ENCODE measurements around the gene POTEC.
"Not testable (repeated sequence)": the region's sequence is repeated elsewhere in the genome, so short reads cannot be mapped to it uniquely, and the experiment has no call there.

The POTEC gene

DNA sequence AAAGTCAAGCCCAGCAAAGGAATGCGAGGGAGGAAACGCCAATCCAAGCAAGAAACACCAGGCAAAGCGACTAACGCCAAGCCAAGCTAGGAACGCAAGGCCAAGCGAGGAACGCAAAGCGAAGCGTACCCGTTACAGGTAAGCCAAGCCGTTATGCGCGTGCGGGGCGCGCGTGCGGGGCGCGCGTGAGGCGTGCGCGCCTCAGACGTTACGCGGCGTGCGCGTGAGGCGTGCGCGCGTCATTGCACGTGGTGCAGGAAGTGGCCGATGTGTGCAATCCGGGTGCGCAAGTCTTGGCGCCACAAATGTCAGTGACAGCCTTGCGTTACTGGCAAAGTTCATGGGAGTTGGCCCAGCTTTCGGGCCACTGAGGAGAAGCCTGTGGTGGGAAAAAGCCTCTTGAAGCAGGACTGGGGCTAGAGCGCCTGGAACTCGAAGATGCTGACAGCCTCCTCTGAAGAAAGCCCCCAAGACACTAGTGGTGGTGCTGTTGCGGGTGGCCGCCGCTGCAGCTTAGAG lies at the start of gene POTEC:
Gene POTEC, minus strand, starts transcription at position 155 of the 519 bp plus-strand sequence. CDS start 454 bp downstream, outside the sequence.
- not testable (repeated sequence) for DNase-seq (ENCODE audit: low spot score)

DNA sequence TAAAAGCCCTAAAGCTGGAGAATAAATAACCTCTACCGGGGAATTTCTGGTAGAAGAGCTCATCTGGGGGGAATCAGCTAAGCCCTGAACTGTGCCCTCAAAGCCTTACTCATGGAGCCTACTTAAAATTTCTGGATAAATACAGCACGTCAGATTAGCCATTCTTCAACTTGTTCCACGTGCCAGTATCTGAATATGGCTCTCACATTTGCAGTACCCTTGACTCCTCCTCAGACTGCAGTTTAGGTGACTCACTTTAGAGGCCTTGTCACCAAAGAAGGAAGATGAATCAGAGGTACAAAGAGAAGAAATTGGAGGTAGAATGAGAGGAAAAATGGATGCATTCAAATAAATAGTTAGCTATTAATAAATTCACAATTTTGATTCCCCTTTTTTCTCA lies 34.6 kb upstream of the POTEC start:
- DNase-seq (ENCODE audit: low spot score) = no peak

DNA sequence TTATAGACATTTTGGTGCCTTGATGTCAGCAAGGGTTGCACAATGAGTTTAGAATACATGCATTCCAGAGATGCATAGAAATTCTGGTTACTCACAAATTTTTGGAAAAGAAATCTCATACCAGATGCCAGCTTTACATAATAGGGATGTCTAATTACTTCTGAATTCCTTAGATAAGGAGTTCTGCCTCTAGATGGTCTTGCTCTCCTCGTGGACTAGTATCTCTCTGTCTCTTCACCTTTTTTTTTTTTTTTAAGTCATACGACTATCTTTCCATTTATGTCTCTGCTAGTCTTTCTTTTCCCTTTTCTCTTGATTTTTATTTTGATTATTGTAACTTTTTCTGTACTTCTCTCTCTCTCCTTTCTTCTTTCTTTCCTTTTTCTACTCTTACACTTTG lies 16.1 kb upstream of the POTEC start:
- not testable (repeated sequence) for DNase-seq (ENCODE audit: low spot score)

GRCh38 chr18:14531659-14532058 lies 11.7 kb downstream of the POTEC start:
- not testable (repeated sequence) for DNase-seq (ENCODE audit: low spot score)

- not testable (repeated sequence) for DNase-seq (ENCODE audit: low spot score)
Observed at GRCh38 chr18:14510707-14511106, 32.7 kb downstream of the POTEC start.

DNA sequence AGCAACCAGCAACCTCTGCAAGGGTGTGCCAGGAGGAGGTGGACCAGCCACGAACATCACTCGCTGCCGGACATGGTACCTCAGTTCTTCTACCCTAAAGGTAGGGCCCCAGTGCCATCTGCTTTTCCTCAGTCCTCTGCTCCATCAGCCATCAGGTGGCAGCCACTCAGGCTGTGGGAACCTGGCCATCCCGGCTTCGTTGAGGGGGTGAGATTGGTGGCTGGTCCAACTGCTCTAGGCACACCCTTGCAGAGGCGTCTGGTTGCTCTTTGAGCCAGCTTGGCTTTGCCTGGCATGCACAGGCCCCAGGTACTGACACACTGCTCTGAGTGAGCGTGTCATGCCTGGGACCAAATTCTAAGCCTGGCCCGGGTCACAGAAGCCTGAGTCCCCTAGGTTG lies 39.7 kb downstream of the POTEC start:
- not testable (repeated sequence) for DNase-seq (ENCODE audit: low spot score)

GRCh38 chr18:14501894-14502293 lies 41.5 kb downstream of the POTEC start:
- not testable (repeated sequence) for DNase-seq (ENCODE audit: low spot score)

- DNase-seq (ENCODE audit: low spot score) = not testable (repeated sequence)
Observed at GRCh38 chr18:14489256-14490014, 54.0 kb downstream of the POTEC start.

GRCh38 chr18:14488789-14489188 lies 54.6 kb downstream of the POTEC start:
- DNase-seq (ENCODE audit: low spot score) = not testable (repeated sequence)

- DNase-seq (ENCODE audit: low spot score) = not testable (repeated sequence)
Observed at GRCh38 chr18:14486926-14487580, 56.3 kb downstream of the POTEC start.

DNA sequence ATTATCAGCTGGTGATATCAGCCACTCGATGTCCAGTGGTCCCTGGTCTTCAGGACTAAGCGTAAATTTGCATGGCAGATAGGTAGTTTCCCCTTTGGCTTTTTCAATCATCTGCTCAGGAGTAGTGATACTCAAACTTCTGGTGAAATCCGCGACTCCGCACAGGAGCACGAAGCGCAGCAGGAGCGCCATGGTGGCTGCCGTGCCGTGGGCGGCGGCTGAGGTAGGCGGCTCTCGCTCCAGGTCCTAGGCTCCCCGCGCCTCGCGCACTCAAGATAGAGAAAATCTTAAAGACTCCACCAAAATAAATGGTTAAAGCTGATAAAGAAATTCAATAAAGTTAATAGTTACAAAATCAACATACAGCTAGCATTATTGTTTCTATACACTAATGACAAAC lies 64.3 kb downstream of the POTEC start:
- DNase-seq (ENCODE audit: low spot score) = not testable (repeated sequence)

DNA sequence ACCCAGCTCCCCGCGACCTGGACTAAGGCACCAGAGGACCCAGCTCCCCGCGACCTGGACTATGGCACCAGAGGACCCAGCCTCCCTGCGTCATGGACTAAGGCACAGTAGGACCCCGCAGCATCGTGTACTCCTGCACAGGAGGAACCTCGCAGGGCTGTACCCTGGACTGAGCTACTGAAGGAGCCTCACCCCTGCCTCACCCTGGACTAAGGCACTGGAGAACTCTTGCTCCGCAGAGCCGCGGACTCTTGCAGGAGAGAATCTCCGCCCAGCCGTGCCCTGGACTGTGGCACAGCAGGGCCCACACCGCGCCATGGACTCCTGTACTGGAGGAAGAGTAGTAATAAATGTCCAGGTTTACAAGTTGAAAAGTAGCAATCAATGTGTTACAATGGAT lies 67.9 kb downstream of the POTEC start:
- not testable (repeated sequence) for DNase-seq (ENCODE audit: low spot score)

DNA sequence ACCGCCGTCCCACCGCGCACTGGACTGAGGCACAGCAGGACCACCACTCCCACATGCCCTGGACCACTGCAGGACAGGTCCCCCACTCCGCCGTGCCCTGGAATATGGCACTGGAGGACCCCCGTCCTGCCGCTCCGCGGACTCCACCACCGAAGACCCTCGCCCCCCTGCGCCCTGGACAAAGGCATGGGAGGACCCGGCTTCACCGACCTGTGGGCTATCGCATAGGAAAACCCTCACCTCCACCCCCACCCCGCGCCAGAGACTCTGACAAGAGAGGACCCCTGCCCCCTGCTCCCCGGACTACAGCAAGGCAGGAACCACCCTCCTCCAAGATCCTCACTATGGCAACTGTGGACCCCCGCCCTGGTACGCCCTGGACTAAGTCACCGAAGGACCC lies 68.6 kb downstream of the POTEC start:
- not testable (repeated sequence) for DNase-seq (ENCODE audit: low spot score)

DNA sequence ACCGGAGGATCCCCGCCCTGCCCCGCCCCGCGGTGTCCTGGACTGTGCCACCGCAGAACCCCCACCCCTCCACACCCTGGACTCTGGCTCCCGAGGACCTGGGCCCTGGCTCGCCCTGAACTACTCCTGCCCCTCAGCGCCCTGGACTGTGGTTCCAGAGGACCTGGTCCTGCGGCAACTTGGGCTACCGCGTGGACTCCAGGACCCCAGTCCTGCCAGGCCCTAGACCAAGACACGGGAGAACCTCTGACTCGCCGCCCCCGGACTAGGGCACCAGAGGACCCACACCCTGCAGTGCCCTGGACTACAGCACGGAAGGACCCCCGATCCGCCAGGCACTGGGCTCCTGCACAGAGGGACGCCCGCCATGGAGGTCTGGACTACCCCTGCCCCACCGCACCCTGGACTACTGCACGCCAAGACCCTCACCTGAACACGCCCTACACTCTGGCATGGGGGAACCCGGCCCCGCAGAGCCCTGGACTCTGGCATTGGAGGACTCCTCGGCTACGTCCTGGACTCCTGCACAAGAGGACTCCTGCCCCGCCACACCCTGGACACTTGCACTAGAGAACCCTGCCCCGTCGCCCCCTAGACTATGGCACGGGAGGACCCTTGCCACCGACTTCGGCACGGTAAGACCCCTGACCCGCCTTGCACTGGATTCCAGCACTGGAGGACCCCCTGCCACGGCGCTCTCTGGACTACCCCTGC lies 69.2 kb downstream of the POTEC start:
- DNase-seq (ENCODE audit: low spot score) = not testable (repeated sequence)

DNA sequence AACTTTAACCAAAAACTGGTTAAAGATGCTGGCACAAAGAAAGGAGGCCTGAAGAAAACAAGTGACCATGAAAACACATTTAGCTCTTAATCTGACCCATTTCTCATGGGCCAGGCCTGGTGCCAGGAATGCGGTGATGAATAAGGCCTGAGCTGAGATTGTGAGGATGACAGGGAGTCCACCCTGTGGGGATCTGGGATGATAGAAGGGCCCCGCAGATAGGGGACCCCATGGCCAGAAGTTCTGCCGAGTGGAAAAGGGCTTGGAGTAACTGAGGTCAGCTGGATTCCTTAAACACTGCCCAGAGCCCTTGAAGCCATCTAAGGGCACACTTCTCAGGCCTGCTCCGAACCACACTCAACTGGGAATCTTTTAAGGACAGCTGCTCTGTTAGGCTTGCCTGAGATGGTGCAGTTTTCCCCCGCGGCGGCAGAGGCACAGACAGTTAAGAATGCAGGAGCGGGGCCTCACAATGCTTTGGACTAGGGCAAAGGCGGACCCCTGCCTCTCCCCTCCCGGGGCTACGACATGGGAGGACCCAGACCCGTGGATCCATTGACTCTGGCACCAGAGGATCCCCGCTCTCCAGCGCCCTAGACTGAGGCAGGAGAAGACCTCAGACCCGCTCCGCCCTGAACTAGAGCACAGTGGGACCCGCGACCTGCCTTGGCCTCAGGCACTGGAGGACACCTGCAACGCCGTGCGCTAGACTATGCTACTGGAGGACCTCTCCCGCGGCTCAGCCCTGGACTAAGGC lies 70.0 kb downstream of the POTEC start:
- DNase-seq (ENCODE audit: low spot score) = not testable (repeated sequence)

DNA sequence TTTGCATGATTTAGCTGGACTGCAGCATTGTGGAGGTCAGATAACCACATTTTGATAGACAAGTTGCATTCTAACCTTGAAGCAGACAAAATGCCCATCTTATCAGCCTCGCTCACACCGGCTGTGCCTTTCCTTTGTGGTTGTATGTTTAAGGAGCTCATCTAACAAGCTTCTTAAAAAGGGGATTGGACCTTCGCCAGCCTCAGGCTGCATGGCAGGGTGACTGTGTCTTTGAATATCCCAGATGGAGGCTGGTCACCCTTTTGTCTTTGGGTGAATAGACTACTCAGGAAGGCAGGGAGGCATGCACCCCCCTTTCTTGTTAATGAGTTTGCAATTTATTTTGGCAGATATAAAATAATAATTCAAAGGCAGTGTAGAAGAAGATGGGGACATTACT lies 72.1 kb downstream of the POTEC start:
- not testable (repeated sequence) for DNase-seq (ENCODE audit: low spot score)

GRCh38 chr18:14470446-14470845 lies 73.0 kb downstream of the POTEC start:
- DNase-seq (ENCODE audit: low spot score) = not testable (repeated sequence)

DNA sequence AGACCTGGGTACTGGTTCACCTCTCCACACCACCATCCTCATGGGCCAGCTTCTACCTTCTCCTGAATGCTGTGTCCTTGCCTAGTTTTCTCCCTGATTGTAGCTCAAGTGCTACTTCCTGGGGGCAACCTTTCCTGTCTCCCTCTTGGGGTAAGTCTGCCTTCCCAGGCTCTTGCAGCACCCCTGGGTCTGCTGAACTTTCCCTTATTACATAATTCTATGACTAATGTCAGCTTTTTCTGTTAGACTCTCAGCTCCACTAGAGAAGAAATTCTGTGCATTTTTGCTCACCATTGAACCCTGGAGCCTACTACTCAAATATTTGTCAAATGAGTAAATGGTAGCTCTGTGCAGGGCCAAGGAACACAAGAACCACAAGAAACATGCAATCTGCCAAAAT lies 73.4 kb downstream of the POTEC start:
- not testable (repeated sequence) for DNase-seq (ENCODE audit: low spot score)

- DNase-seq (ENCODE audit: low spot score) = not testable (repeated sequence)
Observed at GRCh38 chr18:14465989-14466388, 77.4 kb downstream of the POTEC start.
